Dermis blood vessel endothelial cell (primary cell): ENCODE data around the gene DIP2C. TPM values are rescaled to one million over a fixed set of nuclear protein-coding genes. Genes with fewer than 3 reads are reported as not detected.
"Not testable (repeated sequence)": the region's sequence is repeated elsewhere in the genome, so short reads cannot be mapped to it uniquely, and the experiment has no call there.

Experiments
- DNase-seq: peaks from one replicate; pipeline ENCODE4 v3.0.0; 2010
- total RNA-seq: library from RNA; depleted of rRNA; stranded (reverse); fragments of >200 nt; gene quantifications from 2 replicates; pipeline ENCODE4 v1.2.3, GENCODE V29; 2014

Gene DIP2C
- total RNA-seq, 1 donor from 2014 or later: 6.5 TPM

DNA sequence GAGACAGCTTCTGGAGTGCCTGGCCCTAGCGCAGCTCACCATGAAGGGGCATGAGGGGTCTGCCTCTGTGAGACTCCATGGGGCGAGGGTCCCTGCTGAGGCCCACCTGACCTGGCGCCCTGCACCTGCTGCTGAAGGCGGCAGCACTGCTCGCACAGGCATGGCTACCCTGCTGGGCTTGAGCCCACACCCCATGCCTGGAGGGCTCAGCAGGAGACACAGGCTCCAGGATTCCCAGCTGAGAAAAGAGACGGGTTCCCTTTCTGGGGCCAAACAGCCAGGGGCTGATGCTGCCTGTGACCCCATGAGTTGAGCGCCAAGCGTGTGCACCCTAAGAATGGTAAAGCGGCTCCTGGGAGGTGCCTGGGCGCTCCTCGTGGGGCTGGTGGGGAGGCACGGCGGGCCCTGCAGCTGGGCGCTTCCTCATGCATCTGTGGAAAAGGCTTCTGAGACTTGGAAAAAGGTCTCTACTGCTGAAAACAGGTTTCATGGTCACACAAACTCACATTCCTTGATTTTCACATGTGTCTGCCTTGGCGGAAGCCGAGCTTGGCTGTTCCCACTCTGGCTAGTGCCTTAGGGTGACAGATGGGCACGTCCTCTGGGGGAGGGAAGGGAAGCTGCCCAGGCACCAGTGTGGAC, 320.8 kb downstream of the DIP2C start:
- DNase-seq: no peak

DNA sequence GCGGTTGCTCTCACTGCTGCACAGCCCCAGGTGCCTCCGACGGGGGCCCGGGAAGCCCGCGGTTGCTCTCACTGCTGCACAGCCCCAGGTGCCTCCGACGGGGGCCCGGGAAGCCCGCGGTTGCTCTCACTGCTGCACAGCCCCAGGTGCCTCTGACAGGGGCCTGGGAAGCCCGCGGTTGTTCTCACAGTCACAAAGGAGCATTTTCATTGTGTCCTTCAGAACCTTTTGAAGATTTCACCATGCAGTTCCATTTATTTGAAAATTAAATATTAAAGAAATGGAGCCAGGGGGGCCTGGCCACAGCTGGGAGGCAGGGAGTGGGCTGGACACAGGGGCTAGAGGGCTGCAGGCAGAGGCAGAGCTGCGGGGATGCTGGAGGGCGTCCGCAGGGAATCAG, 321.4 kb downstream of the DIP2C start:
- not testable (repeated sequence) for DNase-seq

DNA sequence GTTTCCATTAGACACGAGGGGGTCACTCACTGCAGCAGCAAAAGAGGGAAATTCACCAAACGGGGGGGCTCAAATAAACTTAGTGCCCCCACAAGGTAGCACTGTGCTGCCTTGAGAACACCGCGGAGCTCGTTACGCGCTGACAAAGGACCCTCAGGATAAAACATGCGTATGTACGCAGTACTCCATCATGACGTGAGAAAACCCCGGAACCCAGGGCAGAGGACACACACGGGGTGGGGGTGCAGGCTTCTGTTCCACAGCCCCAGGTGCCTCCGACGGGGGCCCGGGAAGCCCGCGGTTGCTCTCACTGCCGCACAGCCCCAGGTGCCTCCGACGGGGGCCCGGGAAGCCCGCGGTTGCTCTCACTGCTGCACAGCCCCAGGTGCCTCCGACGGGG, 321.8 kb downstream of the DIP2C start:
- no peak for DNase-seq

DNA sequence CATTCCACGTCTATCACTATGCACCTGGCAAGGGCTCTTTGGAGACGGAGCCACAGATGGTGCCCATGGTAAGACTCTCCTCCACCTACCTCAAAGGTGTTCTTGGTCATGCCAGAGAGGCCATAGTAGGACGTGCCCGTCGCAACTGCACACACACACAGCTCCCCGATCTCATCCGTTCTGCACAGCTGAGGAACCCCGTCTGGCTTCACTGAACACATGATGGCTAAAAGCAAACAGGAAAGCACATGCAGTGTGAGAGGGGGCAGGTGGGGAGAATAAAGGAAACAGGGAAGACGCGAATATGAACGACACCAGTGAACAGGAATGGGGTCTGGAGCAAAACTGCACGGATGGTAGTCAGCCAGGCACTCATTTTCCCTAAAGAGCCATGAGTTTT, 323.3 kb downstream of the DIP2C start:
- DNase-seq: no peak

DNA sequence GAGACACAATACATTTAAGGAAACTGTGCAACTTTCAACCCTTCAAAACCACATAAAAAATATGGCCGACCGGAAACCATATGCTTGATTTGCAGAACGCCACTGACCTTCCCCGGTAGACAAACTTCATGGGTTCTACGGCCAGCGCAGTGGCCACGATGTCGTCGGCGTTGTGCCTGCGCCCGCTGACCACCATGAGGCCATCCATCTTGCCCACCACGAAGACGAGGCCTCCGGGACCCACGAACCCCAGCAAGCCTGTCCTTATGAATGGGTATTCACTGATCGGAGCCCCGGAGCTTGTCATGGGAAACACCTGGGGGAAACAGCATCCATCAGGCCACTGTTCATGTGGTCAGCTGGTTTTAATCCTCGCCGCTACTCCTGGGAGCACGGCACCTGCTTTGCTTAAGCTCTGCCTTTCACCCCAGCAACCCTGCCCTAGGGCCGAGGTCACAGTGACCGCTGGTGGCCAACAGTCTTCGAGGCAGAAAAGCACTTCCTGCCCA, 325.1 kb downstream of the DIP2C start:
- DNase-seq: no peak

DNA sequence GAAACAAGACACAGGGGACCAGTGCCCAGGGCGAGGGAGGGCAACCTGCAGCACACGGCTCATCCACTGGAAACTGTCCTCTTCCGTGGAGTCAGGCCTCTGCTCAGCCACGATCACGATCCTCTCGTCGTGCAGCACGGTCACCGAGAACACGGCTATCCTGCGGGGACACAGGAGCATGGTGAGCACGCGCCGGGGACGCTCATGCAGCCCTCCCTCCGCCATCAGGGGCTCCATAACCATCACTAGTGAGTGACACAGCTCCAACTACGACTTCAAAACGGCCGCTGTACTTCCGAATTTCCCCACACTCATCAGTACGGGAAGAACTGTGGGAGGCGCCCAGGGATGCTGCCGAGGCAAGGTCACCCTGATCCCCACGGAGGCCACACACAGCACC, 326.3 kb downstream of the DIP2C start:
- no peak for DNase-seq

DNA sequence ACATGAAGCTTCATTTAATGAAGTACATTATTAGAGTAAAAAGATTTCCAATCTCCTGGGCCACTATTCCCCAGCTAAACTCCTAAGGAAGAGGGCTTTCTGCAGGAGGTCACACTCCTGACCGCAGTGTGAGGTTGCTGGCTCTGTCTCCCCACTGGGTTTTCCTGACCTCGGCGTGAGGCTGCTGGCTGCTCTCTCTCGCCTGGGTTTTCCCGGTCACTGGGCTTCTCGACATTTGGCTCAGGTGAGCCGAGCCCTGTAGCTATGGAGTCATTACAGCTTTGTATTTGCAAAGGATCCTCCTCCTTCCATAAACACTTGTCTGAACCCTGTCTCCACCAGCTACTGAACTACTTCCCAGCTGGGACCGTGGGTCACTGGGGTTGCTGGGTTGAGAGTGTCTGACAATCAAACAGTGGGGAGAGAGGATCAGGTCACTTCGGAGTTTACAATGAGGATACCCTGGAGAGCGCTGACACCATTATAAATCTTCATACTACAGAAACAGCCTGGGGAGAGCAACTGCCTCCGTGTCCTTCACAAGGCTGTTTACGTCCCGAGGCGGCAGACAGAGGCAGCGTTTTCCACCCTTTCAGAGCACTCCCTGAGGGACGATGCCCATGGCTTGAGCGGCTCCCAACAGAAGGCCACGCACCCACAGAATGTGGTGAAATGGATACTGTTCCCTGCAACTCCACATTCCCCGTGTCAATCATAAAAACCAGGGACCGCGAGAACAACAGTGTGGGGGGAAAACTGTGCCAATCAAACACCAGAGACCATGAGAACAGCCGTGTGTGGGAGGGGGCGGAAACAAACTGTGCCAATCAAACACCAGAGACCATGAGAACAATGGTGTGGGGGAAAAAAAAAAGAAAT, 328.0 kb downstream of the DIP2C start:
- no peak for DNase-seq

DNA sequence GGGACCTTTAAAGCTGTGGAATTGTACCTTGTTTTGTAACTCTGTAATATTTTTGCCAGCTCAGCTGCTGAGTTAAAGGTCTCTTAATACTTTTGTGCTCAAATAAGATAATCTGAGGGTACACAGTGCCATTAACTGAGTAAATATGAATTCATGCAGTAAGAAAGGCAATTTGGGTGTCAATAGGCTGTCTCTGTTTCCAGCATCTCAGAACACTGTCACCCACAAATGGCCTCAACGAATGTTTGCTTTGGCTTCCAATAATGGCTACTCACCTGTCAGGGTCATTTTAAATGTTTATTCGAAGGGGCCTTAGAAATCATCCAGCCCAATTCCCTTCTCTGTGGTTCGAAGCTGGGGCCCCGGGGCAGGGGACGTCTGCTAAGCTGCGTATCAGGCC, 328.8 kb downstream of the DIP2C start:
- DNase-seq: no peak

DNA sequence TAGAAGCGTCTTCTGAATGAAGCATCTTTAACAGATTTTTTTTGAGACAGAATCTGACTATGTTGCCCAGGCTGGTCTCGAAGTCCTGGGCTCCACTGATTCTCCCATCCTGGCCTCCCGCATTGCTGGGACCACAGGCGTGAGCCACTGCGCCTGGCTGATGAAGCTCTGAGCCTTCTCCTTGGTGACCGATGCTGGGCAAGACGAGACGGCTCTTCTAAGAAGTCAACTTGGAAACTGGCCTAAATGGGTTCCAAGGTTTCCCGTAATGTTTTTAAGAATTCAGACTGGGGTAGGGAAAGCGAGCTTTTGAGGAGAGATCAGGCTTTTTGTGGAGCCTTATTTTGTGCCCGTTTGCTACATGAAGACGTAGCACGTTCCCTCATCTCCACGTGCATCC, 329.7 kb downstream of the DIP2C start:
- DNase-seq: no peak

DNA sequence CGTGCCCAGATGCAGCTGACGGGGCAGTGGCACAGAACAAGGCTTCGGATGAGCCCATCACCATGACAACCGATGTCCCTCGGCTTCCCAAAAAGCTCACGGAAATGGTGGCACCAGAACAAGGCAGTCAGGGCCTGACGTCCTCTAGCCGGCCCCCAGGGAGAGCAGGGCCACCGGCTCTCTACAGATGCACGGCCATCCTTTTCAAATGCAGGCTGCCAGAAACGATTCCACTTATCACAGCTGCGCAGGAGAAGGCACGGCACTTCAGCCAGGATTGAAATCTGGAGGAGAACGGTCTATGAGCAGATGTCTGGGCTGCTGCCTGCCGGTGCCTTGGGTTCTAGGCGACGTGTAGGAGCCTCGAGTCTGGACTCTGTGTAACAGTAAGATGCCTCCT, 330.4 kb downstream of the DIP2C start:
- no peak for DNase-seq

DNA sequence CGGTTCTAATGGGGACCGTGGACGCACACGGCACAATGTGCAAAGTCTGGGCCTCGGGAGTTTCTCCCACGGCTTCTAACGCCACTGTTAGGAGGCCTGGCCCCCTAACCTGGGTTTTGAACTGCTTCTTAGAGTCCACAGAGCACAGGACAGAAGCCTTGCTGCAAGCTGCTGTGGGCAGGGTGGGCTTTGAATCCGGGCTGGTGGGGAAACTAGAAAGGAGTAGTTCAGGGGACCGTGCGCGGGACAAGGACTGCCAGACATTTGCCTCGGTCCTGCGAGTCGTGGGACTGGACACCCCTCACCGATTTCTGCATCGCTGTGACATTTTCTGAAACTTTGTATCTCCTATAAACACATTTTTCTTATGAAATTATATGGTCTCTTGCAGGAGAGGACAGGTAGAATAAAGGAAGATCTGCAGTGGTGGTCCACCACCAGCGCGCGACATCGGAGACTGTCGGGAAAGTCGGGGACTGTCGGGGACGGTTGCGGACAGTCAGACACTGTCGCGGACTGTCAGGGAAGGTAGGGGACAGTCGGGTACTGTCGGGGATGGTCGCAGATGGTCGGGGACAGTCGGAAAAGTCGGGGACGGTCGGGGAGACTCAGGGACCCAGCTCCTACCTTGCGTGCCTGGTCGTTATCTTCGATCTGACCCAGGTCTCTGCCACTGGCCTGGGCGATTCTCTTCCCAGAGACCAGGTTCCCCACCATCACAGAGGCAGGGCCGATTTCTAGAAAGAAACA, 332.1 kb downstream of the DIP2C start:
- no peak for DNase-seq

DNA sequence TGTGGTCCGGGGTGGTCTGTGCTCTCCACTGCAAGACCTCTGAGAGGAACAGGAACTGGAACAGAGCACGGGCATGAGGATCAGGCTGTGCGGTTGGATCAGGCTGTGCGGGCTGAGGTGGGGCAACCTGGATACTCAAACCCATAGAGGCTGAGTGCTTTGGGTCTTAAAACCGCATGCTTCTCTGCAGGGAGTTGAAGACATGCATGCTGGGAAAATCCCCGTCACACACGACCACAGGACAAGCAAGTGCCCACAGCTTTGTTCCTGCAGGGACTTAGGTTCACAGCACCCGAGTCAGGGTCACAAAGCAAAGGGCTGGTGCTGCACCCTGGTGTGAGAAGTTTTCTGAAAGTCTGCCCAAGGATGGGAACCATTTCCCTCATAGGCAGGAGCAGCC, 333.0 kb downstream of the DIP2C start:
- DNase-seq: no peak

DNA sequence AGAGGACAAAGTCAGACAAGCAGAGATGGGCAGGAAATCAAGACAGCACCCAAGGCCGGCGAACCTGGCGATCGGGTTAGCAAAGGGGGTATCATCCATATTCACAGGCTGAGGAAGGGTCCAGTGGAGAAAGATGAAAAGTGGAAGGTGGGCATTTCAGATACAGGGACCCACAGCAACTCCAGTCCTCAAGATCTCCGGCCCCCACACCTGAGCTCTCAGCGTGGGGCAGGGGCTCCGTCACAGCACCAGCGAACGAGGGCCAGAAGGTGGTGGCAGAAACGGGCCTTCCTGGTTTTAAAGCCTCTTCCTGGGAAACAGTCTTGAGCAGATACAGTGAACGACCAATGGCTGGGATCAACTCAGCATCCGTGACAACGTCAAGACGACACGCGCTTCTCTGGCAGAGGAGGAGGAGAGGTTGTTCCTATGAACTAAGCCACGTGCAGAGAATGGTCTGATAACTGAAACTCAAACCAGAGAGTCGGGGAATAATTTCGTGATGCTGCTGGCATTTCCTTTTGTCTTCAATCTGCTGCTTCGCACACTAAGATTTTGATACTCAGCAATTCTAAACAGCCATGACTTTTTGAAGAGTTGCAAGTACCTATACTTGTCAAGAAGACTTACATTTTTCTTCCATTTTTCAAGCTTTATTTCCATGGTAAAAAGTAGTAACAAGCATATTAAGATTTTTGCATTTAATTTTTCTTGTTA, 334.4 kb downstream of the DIP2C start:
- DNase-seq: no peak

DNA sequence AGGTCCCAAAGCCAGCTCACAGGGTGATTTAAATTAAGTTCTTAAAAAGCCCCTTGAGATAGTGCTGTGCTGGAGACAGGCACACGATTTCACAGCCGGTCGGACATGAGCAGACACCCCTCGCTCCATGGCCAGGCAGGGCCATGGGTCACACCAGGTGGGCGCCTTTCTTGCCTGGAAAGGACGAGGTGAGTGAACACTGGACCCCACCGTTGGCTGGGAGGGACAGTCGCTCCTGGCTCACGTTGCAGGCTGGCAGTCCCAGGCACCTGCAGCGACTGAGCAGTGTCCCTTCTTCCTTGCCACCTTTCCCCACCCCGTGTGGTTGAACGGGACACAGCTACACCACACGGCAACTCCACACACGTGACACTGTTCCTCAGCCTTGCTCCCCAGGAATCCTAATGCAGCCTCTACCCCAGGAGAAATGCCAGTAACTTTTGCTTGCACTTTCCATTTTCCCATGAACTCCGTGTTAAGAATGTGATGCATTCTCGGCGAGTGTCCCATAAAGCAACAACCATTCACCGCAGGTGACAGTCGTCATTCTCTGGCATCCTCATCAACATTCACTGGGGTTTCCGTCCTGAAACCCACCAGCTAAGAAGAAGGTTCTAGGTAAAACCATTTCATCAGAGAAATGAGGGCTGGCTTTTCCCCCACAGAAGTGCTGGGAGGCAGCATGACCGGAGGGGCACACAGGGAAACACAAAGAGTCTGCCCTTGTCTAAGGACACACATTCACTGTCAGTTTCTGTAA, 336.8 kb downstream of the DIP2C start:
- no peak for DNase-seq

DNA sequence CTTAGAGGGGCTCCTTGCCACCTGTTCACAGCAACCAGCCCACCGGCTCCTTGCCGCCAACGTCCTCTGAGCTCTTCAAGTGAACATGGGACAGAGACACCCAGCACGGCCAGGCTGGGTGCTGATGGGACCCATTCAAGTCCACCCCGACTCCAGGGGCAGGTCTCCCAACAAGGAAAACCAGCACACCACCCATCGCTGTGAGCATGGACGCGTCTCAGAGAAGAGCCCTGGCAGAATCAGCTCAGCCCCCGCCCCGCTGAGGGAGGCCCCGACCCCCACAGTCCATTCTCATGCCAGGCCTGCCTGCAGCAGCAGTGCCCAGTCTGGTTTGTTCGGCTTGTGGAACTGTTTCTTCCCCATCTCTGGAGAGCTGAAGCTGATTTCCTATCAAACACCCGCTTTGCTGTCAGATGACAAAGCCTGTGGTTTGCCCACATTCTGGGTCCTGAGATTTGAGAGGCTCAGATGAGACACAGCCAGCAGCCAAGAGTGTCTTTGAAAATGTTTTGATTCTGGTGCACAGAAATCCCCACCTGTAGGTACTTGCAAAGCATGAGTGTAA, 337.6 kb downstream of the DIP2C start:
- DNase-seq: no peak

DNA sequence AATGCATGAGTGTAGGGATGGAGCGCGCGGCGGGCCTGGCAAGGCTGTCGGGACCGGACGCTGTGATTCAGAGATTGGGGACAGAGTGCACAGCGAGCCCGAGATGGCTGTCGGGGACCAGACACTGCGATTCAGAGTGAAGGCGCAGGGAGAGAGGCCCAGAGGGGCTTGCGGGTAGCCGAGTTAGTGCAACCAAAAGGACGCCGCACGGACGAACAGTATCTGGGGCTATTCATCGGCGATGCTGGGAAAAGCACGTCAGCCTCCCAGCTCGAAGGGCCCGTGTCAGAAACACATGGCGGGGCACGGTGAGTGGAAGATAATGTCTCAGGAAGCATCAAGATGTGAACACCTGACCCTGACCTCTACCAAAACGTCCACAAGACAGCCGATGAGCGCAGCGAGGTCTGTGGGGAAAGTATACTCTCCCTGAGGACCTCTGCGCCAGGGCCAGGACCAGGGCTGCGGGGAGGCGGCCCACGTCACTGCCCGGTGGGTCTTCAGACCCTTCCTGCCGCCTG, 338.4 kb downstream of the DIP2C start:
- no peak for DNase-seq

DNA sequence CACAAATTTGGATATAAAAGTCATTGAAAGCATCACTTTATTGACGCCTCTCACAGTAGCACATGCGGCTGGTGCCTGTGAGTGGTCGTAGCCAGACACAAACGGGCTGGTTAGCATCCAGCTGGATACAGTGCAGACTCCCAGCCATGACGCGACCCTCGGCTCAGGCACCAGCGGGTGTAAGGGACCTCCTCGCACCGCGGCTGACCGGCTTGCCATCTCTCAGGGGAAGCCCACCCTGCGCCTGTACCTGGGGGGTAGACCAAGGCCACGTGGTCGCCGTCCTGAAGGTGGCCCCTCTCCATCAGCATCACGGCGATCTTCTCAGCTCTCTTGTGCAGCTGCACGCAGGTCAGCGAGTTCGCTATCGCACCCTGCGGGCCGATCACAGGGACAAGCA, 340.4 kb downstream of the DIP2C start:
- DNase-seq: no peak

DNA sequence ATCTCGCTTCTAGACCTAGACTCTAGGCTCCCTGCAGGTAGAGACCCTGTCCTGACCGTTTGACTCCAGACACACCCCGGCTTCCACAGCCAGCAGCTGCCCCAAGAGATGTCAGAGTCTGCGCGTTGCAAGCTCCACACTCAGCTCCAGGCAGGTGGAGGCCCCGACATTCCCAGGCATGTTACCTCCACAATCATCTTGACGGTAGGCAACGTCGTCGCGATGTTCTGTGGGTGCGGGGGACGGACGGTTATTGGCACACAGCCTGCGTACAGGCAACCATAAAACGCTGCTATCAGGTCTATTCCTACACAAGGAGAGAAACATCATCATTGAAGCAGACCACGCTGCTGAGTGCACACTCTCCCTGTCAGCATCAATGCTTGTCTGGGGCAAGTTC, 341.0 kb downstream of the DIP2C start:
- DNase-seq: no peak

DNA sequence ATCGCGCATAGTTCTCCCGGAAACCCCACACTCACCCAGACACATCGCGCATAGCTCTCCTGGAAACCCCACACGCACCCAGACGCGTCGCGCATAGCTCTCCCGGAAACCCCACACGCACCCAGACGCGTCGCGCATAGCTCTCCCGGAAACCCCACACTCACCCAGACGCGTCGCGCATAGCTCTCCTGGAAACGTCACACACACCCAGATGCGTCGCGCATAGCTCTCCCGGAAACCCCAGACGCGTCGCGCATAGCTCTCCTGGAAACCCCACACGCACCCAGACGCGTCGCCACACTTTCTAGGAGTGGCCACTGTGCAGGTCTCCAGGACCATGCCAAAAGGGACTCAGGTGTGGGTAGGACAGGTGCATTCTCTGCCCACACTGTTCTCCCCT, 341.7 kb downstream of the DIP2C start:
- DNase-seq: not testable (repeated sequence)

DNA sequence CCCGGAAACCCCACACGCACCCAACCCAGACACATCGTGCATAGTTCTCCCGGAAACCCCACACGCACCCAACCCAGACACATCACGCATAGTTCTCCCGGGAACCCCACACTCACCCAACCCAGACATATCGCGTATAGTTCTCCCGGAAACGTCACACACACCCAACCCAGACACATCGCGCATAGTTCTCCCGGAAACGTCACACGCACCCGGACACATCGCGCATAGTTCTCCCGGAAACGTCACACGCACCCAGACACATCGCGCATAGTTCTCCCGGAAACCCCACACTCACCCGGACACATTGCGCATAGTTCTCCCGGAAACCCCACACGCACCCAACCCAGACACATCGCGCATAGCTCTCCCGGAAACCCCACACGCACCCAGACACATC, 342.3 kb downstream of the DIP2C start:
- DNase-seq: not testable (repeated sequence)

DNA sequence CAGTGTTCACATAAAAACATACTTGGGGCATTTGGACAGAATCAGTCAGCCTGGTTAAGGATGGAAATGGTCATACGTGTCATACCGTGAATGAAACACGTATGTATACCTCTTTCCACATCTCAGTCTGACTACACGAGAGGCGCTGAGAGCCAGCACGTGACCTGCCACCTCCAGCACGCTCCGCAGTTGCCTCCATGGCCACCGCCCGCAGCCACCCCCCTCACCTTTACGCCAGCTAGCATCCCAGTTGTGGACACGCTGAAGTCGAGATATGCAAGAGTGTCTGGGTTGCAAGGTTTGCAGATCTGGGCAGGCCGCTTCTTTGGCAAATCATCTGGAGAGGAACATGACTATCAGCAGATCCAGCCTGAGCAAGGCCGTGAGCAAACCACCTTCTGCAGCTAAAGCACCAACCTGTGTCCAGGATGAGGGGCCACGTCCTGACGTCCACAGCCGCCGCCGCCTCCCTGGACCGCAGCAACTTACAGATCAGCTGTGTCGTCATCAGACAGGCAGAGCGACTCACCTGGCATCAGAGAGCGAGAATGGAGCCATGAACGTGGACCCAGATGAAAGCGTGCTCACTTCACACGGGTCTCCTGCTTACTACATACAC, 344.8 kb downstream of the DIP2C start:
- no peak for DNase-seq
